ENCODE results near the gene SPRR2E.

- TF ChIP-seq EZH2 (IDR thresholded peaks at IDR 0.05) (no peak), POLR2AphosphoS5 (IDR thresholded peaks at IDR 0.05; ENCODE audit: borderline replicate concordance, low read depth, low read length) (no peak), FOXP2 (optimal IDR thresholded peaks at IDR 0.05; ENCODE audit: control extremely low read depth, extremely low read length, insufficient read depth) (no peak)
Observed at GRCh38 chr1:153133267-153133666, 38.9 kb upstream of the SPRR2E start.
